Measurements from ENCODE around the gene TBATA. TPM values are rescaled to one million over a fixed set of nuclear protein-coding genes. Genes with fewer than 3 reads are reported as not detected.
A peak's percentile ranks its signal among the peaks of the same experiment; 100 is the strongest.

TBATA gene
- polyA plus RNA-seq, 1 donor (not counting 4 experiments of a cell fraction or from before 2014, with no cell fraction given), result not detected

- H4K20me1 ChIP-seq (ENCODE audit: control insufficient read depth, extremely low read depth, insufficient read depth, low read length), result no peaks in the 10 kb centered on the region
- H3K36me3 ChIP-seq (ENCODE audit: control insufficient read depth in 2 of 2, extremely low read depth in 1 of 2, insufficient read depth in 2 of 2, low read length in 2 of 2), result no peaks in the 10 kb centered on the region
- no peaks in the 10 kb centered on the region for H3K79me2 ChIP-seq (ENCODE audit: control insufficient read depth, insufficient read depth, low read length)
- FAIRE-seq (no peak), DNase-seq (ENCODE audit: low read depth, low spot score) (no peak)
- no peak overlapping the region for H3K9ac ChIP-seq (ENCODE audit: control insufficient read depth, extremely low read depth, insufficient read depth, low read length)
- no peak overlapping the region for H3K4me2 ChIP-seq (ENCODE audit: control insufficient read depth, extremely low read depth, insufficient read depth, low read depth, low read length)
- no peaks in the 10 kb centered on the region for H3K9me3 ChIP-seq (ENCODE audit: control insufficient read depth, low read depth, low read length)
- peaks cover 30% of the 10 kb centered on the region for H3K27me3 ChIP-seq (ENCODE audit: control insufficient read depth, extremely low read depth, insufficient read depth, low read length)
- no peak overlapping the region for H2AFZ ChIP-seq (ENCODE audit: control insufficient read depth, low read length)
- no peak overlapping the region for H3K4me3 ChIP-seq (ENCODE audit: control insufficient read depth in 2 of 3, extremely low read depth in 1 of 3, insufficient read depth in 2 of 3, low read depth in 1 of 3, low read length in 3 of 3)
- no peaks in the 10 kb centered on the region for H3K9me1 ChIP-seq (ENCODE audit: control insufficient read depth, extremely low read depth, insufficient read depth, low read length)
- dilution Hi-C loops (cut with MboI; ENCODE audit: extremely low pct_ligation_motif_present, low sequenced_read_pairs), result no loop called here
- TF ChIP-seq EZH2 (IDR thresholded peaks at IDR 0.05; ENCODE audit: low read length) (no peak), CTCF (optimal IDR thresholded peaks at IDR 0.05 in 1 of 3, IDR thresholded peaks at IDR 0.05 in 1 of 3, conservative IDR thresholded peaks at IDR 0.05 in 1 of 3; ENCODE audit: extremely low read depth in 1 of 3, insufficient read depth in 2 of 3, low read length in 3 of 3) (no peak)
- H3K4me1 ChIP-seq (ENCODE audit: control insufficient read depth, extremely low read depth, insufficient read depth, low read length), result no peaks in the 10 kb centered on the region
- no peak overlapping the region for H3K27ac ChIP-seq (ENCODE audit: control insufficient read depth, insufficient read depth, low read length)
These were observed 46.4 kb downstream of the TBATA start for GRCh38 chr10:70738761-70739121.

GRCh38 chr10:70738006-70738760, 47.0 kb downstream of the TBATA start:
- Histone ChIP-seq H3K4me1 (ENCODE audit: control insufficient read depth, extremely low read depth, insufficient read depth, low read length) (no peaks in the 10 kb centered on the region), H3K36me3 (ENCODE audit: control insufficient read depth in 2 of 2, extremely low read depth in 1 of 2, insufficient read depth in 2 of 2, low read length in 2 of 2) (no peaks in the 10 kb centered on the region), H3K9ac (ENCODE audit: control insufficient read depth, extremely low read depth, insufficient read depth, low read length) (no peak overlapping the region), H3K27ac (ENCODE audit: control insufficient read depth, insufficient read depth, low read length) (no peak overlapping the region), H2AFZ (ENCODE audit: control insufficient read depth, low read length) (no peak overlapping the region), H3K4me3 (ENCODE audit: control insufficient read depth in 2 of 3, extremely low read depth in 1 of 3, insufficient read depth in 2 of 3, low read depth in 1 of 3, low read length in 3 of 3) (no peak overlapping the region), H3K4me2 (ENCODE audit: control insufficient read depth, extremely low read depth, insufficient read depth, low read depth, low read length) (no peak overlapping the region), H3K9me1 (ENCODE audit: control insufficient read depth, extremely low read depth, insufficient read depth, low read length) (no peaks in the 10 kb centered on the region), H3K79me2 (ENCODE audit: control insufficient read depth, insufficient read depth, low read length) (no peaks in the 10 kb centered on the region), H3K27me3 (ENCODE audit: control insufficient read depth, extremely low read depth, insufficient read depth, low read length) (peaks cover 30% of the 10 kb centered on the region), H3K9me3 (ENCODE audit: control insufficient read depth, low read depth, low read length) (no peaks in the 10 kb centered on the region), H4K20me1 (ENCODE audit: control insufficient read depth, extremely low read depth, insufficient read depth, low read length) (no peaks in the 10 kb centered on the region)
- TF ChIP-seq EZH2 (IDR thresholded peaks at IDR 0.05; ENCODE audit: low read length), result no peak
- TF ChIP-seq CTCF (optimal IDR thresholded peaks at IDR 0.05 in 1 of 3, IDR thresholded peaks at IDR 0.05 in 1 of 3, conservative IDR thresholded peaks at IDR 0.05 in 1 of 3; ENCODE audit: extremely low read depth in 1 of 3, insufficient read depth in 2 of 3, low read length in 3 of 3), result peak in 2 of 3 experiments; percentile 23 to 33
- dilution Hi-C loops (cut with MboI; ENCODE audit: extremely low pct_ligation_motif_present, low sequenced_read_pairs), result no loop called here
- DNase-seq (ENCODE audit: low read depth, low spot score) (no peak), FAIRE-seq (no peak)
